ENCODE results near the gene MAP6D1.

The MAP6D1 gene

DNA sequence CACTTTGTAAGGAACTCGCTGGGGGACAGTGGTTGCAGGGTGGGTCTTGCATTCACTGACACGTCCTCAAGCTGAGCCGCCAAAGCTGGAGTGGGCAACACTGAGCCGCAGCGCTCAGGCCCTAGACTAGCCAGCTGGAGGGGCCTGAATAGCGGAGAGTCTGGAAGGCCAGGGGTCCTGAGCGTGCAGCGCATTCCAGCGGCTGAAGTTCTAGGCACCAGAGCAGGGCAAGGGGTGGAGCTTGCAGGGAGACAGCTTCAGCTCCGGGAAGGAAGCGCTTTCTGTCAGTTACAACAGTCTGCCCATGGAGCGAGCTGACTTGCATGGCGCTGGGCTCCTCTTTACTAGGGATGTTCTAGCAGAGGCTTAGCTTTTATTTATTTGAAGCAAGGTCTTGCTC lies 2.7 kb downstream of the MAP6D1 start:
- DNase-seq, result no peak

- no peak for DNase-seq
Measured at GRCh38 chr3:183819831-183820230, 5.5 kb downstream of the MAP6D1 start.

DNA sequence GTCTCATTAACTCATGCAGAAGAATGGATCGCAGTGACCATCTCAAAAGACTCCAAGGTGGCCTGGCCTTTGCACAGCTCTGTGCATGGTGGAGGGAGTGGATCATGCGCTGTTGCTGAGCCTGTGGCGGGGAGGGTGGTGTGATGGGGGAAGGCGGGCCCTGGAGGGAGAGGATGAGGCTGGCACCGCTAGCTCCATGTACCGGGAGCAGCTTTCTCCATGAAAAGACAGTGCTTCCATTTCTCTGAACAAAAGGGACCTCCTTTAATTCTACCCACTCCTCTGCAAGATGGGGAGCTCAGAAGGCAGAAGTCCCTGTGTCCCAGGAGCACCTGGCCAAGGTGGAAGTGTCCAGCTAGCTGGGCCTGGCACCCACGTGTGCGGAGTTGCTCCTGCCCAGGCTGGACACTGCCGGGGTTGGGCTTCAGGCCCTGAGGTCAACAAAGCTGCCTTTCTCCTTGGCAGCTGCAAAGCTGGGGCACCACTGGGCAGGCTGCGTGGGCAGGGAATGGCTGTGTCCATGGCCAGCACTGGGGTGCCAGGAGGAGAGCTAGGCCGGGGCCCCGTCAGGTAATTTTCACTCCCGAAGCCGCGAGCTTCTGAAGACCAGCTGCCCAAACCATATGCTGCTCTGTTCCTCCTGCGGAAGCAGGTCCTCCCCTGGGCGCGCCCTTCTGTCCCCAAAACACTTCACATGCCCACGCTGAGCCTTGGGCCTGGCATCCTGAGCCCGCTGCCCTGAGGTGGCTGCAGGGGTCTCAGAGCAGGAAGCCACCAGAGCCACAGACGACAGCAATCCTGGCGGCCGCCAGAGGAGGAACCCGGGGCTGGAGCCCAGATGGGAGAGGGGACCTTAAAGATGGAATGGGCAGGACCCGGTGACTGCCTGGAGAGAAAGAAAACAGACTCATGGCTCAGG lies 6.4 kb downstream of the MAP6D1 start:
- no peak for DNase-seq

DNA sequence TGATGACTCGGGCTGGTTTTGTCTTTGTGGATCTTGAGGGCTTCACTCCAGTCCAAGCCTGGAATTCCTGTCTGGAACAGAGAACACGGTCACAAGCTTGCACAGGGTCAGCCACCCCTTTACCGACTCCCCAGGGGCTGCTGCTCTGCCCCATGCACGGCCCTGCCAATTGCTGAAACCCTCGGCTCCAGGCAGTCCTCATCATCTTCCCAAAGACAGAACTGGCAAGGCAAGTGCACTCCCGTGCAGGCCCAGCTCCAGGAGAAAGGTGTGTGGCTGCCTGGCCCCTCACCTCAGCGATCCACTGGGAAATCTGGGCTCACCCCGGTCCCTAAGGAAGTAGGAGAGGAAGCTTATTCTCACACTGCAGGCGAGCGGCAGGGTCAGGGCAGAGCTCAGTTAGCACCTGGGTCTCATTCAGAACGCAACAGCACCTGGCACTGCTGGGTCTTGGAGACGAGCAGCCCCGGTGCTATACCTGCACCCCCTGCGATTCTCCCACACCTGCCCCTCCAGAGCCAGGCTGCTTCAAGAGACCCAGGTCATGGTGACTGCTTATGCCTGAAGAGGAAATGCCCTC lies 7.2 kb downstream of the MAP6D1 start:
- no peak for DNase-seq

DNA sequence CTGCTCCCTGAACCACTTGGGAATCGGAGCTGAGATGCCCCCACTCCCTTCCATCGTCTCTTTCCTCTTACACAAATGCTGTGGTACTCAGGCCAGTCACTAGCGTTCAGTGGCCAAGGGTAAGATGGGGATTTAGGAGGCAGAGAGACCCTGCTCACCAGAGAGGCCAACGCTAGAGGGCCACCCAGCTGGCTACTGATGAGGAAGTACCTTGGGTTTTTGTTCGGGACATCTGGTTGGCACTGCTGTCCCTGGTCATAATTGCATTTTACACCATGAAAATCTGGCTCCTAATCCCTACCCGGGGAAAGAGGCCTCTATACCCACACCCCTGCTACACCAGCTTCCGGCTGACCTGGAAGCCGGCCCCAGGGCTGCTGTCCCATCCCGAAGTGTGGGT lies 7.7 kb downstream of the MAP6D1 start:
- no peak for DNase-seq

- no peak for DNase-seq
Measured at GRCh38 chr3:183816681-183817510, 8.5 kb downstream of the MAP6D1 start.

DNA sequence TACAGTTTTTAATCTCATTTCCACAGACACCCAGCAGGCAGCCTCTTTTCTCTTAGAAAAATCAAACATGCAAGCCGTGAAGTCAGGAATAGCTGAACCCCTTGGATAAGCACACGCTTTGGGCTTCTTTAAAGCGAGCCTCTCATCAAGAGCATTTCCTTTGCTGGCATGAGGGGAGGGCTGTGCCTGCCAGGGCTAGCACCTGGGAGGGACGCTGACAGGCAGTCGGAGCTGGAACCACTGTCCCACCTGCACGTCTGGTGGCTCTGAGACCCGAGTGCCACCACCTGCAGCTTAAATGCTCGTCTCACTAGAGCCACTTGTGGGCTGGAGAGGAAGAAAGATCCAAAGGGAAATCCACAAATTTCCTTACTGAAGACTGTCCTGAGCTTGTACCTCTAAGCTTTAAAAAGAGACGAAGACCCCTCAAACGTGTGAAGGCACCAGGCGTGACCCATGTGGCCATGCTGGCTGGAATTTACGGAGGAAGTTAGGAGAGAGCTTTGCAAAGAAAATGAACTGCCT lies 9.4 kb downstream of the MAP6D1 start:
- no peak for DNase-seq

DNA sequence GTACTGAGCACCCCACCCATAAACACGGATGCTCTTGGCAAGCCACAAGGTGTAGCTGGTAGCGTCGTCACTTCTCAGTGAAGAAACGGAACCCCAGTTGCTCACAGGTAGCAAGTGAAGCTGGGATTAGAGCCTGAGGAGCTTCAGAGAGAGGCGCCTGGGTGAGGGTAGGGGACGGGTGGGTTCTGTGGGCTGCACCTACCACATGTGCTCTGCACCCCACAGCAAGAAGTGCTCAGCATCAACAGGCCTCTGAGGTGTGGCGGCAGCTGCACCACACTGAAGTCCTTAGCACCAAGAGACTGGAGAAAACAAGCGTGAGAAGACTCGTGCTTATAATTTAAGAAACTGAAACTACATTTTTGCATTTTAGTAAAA lies 9.8 kb downstream of the MAP6D1 start:
- no peak for DNase-seq

GRCh38 chr3:183814240-183814639 lies 11.1 kb downstream of the MAP6D1 start:
- DNase-seq, result no peak

- no peak for DNase-seq
Measured at GRCh38 chr3:183812761-183813445, 12.5 kb downstream of the MAP6D1 start.

DNA sequence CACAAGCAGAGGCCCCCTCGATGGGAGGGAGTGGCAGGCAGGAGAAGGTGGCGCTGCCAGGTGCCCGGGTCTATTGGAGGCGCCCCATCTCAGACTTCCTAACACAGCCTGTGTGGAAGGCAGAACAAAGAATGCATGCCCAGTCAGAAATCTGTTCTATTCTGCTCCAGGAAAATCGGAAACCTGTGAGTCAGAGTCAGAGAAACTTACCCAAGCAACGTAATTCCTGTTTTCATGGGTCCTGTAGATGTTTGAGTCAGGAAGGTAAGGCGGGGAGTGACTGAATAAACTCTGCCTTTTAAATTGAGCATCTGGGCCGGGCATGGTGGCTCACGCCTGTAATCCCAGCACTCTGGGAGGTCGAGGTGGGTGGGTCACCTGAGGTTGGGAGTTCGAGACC lies 13.7 kb downstream of the MAP6D1 start:
- no peak for DNase-seq

GRCh38 chr3:183810643-183811594 lies 14.5 kb downstream of the MAP6D1 start:
- no peak for DNase-seq

DNA sequence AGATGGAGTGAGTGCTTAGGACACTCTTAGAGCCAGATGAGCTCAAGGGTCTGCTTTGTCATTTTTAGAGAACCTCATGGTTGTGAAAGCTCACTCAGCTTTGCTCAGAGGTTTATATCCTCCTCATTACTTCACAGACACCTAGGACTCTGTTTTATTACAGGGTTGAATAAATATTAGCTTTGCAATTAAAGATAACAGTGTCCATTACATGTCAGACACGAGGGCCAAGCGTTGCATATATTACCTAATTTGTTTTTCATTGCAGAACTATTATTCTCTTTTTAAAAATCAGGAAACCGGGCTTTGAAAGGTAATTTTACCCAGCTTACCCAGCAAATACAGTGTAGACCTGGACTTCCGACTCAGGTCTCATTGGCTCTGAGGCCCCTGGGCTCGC lies 16.1 kb downstream of the MAP6D1 start:
- no peak for DNase-seq

DNA sequence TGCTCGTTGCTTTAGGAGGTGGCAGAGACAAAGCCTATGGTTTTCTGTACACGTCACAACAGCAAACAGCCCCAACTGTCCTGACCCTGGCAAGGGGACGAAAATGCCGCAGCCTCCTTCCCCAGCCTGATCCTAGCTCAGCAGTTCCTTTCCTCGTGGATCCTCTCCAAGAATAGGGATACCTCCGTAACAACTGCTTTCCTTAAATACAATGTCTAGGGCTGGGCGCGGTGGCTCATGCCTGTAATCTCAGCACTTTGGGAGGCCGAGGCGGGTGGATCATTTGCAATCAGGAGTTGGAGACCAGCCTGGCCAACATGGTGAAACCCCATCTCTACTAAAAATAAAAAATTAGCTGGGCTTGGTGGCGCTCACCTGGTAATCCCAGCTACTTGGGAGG lies 17.0 kb downstream of the MAP6D1 start:
- no peak for DNase-seq

DNA sequence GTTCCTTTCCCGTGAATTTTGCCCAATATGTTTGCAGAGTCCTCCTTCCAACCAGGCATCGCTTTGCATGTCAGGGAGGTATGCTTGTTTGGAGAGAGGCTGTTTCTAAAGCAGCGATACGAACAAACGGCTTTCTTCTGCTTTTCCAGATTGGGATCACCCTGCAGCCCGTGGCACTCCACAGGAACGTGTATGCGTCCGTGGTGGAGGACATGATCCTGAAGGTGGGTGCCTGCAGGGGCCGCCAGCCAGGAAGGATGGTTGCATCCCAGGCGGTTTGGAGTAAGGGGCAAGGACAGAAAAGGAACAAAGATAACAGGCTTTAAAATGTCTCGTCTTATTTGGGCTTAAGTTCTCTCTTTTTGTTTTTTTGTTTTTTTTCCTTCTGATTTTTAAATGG lies 17.5 kb downstream of the MAP6D1 start:
- DNase-seq, result no peak

GRCh38 chr3:183807209-183807728 lies 18.1 kb downstream of the MAP6D1 start:
- no peak for DNase-seq

DNA sequence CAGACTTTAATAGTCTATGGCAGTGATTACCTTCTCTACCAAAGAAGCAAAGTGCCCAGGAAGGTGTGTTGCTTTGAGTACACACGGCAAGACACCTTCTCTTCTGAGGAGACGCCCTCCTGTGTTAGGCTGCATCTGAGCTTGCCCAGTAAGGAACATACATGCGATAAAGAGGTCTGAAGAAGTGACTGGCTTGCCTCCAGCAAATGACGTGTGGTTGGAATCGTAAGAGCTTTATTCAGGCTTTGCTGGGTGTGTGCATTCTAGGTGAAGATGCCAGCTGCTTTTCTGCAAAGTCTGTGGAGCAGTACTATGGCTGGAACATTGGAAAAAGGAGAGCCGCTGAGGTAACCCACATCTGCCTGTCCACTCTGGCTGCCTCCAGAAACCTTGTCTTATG lies 22.4 kb downstream of the MAP6D1 start:
- no peak for DNase-seq

DNA sequence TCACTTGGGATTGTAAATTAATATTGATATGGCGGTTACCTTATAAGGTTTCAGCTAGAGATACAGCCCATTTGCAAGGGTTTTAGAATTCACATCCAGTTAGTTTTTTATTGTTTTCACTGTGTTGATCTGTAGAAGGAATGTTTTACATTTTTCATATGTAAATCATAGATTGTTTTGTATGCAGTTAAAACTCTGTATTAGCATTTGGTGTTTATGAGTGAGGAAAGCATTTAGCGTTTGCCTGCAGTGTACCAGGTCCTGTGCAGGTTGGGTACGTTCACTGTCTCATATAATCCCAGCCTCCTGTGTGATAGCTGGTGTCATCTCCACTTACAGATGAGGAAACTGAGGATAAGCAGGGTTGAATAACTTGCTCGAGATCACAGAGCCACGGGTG lies 23.8 kb downstream of the MAP6D1 start:
- no peak for DNase-seq

DNA sequence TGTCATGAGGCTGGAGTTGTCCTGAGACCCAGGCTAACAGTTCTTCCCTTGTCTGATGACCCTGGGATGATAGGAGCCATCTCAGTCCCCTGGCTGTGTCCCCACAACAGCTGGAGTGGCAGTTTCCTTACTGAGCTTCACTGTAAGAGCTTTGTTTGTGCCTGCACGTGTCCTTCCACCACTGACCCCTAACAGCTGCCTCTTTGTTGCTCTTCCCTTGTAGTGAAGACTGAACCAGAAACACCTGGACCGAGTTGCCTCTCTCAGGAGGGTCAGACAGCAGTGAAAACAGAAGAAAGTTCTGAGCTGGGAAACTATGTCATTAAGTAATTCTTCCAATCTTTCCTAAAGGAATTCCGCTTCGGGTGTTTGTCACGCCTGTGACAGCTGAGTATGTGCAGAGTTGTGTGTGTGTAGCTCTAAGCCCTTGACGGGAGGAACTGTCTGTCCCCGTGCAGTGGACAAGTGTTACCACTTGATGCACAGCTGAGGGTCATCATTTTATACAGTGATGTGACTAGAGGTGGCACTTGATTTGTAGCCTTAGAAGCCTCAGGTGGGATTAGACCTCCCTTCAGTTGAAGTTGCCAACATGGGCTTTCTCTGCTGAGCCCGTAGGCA lies 25.0 kb downstream of the MAP6D1 start:
- no peak for DNase-seq

GRCh38 chr3:183799461-183799860 lies 25.9 kb downstream of the MAP6D1 start:
- no peak for DNase-seq

DNA sequence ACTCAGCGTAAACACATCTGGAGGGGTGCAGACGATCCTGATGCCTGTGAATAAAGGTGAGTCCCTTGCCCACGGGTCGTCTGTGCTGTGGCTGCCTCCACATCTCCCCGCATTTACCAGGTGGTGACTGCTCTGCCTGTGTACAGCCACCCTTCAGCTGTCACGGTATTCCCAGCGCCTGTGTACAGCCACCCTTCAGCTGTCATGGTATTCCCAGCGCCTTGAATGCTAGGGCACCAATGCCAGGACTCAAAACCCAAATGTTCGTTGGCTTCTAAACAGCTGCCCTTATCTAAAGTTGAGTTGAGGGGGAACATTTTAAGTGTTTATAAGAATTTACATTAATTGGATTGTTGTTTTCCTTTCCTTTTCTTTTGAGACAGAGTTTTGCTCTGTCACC lies 27.4 kb downstream of the MAP6D1 start:
- no peak for DNase-seq

Measured in activated gamma-delta T cell treated with Interleukin-2 at 50 U/mL for 16 hours (primary cell).